GM12874 (cell line): Measurements from ENCODE around the gene CFAP107.

Experiments
- TF ChIP-seq, protein P1 (sequence below): IDR thresholded peaks from 2 replicates; pipeline ENCODE4 v1.5.1; 2011; ENCODE audit warnings: low read depth, mild to moderate bottlenecking, control low read depth, low read length, moderate library complexity; ENCODE audit not compliant: insufficient read depth

Gene CFAP107

DNA sequence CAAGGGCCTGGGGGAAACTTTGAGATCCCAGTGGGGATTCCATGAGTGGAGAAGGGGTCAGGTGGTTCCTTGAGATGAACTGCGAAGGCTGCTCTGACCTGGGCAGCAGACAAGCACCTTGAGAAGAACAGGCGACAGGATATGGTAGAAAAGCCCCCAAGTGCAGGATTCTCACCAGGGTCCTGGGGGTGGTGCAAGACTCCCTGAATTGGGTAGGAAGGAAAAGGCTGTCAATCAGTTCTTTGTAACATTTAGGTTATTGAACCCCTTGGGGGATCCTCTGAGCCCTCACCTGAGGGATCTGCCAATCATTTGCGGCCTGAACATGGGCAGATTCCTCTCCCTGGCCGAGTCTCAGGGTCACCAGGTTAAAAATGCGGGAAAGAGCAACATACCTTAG is 25.2 kb downstream of the CFAP107 start:
- TF ChIP-seq, protein P1, sequence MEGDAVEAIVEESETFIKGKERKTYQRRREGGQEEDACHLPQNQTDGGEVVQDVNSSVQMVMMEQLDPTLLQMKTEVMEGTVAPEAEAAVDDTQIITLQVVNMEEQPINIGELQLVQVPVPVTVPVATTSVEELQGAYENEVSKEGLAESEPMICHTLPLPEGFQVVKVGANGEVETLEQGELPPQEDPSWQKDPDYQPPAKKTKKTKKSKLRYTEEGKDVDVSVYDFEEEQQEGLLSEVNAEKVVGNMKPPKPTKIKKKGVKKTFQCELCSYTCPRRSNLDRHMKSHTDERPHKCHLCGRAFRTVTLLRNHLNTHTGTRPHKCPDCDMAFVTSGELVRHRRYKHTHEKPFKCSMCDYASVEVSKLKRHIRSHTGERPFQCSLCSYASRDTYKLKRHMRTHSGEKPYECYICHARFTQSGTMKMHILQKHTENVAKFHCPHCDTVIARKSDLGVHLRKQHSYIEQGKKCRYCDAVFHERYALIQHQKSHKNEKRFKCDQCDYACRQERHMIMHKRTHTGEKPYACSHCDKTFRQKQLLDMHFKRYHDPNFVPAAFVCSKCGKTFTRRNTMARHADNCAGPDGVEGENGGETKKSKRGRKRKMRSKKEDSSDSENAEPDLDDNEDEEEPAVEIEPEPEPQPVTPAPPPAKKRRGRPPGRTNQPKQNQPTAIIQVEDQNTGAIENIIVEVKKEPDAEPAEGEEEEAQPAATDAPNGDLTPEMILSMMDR: no peak

DNA sequence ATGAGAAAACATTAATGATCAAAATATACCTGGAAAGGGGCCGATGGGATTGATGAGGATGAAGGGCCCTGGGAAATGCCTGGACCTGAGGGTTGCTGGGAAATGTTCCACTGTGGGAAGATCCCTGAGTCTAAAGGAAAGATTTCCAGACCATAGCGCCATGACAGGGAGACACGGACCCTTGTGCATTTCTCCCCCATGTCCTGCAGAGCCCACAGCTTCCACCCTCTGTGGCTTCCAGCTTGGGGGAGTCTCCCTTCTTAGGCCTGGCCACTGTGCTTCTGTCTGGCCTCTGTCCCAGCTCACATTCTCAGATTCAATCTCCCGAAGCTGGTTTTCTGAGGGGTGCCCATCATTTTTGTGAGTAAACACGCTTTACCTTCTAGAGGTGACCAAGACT is 26.5 kb downstream of the CFAP107 start:
- TF ChIP-seq, protein P1: no peak

DNA sequence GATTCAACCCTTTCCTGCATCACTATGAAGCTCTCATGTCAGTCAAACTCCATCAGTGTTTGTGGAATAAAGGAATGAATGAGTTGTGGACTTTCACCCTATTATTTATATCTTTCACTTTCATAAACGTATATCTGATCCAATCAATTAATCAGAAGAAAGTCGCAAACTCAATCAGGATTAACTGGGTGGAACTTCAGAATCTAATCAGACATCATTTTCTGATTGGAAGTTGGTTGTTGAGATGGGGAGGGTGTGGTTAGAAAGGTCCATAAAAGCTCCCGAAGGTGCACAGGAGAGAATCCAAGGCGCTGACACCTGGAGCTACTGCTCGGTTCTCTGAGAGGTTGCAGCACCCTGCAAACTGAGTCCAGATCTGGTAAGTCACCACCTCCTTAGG is 27.4 kb downstream of the CFAP107 start, which contains the start of gene PRAMEF12:
TSS of gene PRAMEF12 (plus strand) at position 301 of the 400 bp plus-strand sequence. CDS start 1,130 bp downstream, outside the sequence.
- TF ChIP-seq, protein P1: no peak

DNA sequence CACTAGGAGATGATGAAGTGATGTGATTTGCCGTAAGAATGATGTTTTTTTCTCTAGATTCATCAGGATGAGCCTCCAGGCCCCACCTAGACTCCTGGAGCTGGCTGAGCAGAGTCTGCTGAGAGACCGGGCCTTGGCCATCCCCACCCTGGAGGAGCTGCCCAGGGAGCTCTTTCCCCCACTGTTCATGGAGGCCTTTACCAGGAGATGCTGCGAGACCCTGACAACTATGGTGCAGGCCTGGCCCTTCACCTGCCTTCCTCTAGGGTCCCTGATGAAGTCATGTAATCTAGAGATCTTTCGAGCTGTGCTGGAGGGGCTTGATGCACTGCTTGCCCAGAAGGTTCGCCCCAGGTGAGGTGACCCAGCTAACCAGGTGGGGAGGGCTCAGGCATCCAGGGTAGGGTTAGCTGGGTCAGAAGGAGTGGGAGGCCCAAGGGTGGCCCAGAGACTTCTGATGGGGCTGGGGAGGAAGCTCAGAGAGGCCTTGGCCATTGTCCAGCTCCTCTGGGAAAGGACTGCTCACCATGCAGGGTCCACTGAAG is 28.9 kb downstream of the CFAP107 start:
- TF ChIP-seq, protein P1: no peak

DNA sequence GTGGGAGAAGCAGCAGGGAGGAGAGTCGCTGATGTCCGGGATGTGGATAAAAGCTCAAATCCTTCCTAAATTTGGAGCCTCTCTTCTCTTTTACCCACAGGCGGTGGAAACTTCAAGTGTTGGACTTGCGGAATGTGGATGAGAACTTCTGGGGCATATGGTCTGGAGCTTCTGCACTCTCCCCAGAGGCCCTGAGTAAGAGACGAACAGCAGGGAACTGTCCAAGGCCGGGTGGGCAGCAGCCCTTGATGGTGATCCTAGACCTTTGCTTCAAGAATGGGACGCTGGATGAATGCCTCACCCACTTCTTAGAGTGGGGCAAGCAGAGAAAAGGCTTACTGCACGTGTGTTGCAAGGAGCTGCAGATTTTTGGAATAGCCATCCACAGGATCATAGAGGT is 29.4 kb downstream of the CFAP107 start:
- TF ChIP-seq, protein P1: no peak

DNA sequence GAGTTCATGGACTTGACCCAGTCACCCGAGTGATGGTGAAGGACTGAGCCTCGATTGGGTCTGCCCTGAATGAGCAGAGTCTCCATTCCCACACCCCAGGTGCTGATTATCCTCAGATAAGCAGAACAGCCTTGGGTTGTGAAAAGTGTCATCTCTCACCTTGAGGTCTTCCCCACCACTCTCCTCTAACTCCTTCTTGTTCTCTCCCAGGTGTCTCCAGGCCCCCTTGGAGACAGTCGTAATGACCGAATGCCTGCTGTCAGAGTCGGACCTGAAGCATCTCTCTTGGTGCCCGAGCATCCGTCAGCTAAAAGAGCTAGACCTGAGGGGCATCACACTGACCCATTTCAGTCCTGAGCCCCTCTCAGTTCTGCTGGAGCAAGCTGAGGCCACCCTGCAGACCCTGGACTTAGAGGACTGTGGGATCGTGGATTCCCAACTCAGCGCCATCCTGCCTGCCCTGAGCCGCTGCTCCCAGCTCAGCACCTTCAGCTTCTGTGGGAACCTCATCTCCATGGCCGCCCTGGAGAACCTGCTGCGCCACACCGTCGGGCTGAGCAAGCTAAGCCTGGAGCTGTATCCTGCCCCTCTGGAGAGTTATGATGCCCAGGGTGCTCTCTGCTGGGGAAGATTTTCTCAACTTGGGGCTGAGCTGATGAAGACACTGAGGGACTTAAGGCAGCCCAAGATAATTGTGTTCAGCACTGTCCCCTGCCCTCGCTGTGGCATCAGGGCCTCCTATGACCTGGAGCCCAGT is 31.0 kb downstream of the CFAP107 start:
- TF ChIP-seq, protein P1: no peak

DNA sequence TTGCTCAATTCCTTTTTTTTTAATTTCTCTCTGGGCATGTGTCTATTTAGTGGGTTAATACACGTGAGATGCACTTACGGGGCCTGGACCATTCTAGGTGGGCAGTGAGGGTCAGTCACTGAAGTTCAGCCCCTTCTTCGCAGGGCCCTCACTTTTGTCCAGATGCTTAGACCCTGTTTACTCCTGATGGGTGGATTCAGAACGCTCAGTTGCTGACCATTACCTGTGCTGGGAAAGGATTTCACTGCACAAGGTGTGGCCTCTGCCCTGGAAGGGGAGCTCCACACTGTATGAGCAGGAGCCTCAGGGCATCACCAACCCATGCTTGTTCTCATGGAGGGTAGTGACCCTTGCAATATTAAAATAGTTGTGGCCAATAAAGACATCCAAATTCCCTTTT is 32.1 kb downstream of the CFAP107 start:
- TF ChIP-seq, protein P1: no peak
